PC-3 (cell line): ENCODE measurements around the gene KLF5. TPM values are rescaled to one million over a fixed set of nuclear protein-coding genes. Genes with fewer than 3 reads are reported as not detected.

Experiments used
- ATAC-seq: fragments of 200-7000 bp; cut with Tn5 transposase; 2 replicates; pipeline ENCODE4 v1.9.1; 2020; ENCODE audit warnings: mild to moderate bottlenecking, moderate library complexity
- BruUV-seq: library from RNA; stranded (reverse); fragments of 400-500 nt; replicated peaks from 2 replicates; lab custom pipeline; 2021; lab: Mats Ljungman, UMichigan
- CTCF ChIA-PET: fragments of 300-600 bp; sonication (Branson Sonifier 250); formaldehyde crosslinking; loops from one replicate; lab custom pipeline; 2022; ENCODE audit warnings: antibody characterized with exemption; lab: Charles Lee
- POLR2A ChIA-PET: fragments of 300-600 bp; sonication (Branson Sonifier 250); formaldehyde crosslinking; loops from one replicate; lab custom pipeline; 2022; ENCODE audit warnings: antibody characterized with exemption; ENCODE audit not compliant: unreplicated experiment; lab: Charles Lee
- DNase-seq: peaks from one replicate; pipeline ENCODE4 v3.0.0-alpha.2; 2015
- H2AFZ ChIP-seq: fragments of 300-600 bp; sonication (generic); 2 replicates; pipeline ENCODE4 v1.6.0; 2016; ENCODE audit warnings: antibody characterized with exemption, low read length
- H3F3A ChIP-seq: fragments of 300-600 bp; sonication (generic); one replicate; pipeline ENCODE4 v1.6.0; 2017; ENCODE audit warnings: antibody characterized with exemption, low read length, control low read depth, mild to moderate bottlenecking; ENCODE audit not compliant: unreplicated experiment
- H3K27ac ChIP-seq: fragments of 300-600 bp; sonication (generic); 2 replicates; pipeline ENCODE4 v1.5.1; 2016; ENCODE audit warnings: mild to moderate bottlenecking, low read length
- H3K27me3 ChIP-seq: fragments of 300-600 bp; sonication (generic); 2 replicates; pipeline ENCODE4 v1.6.1; 2016; ENCODE audit warnings: low read length, mixed read lengths
- H3K36me3 ChIP-seq: fragments of 300-600 bp; sonication (generic); 2 replicates; pipeline ENCODE4 v1.6.1; 2016; ENCODE audit warnings: low read depth, mixed run types, low read length, mixed read lengths
- H3K4me1 ChIP-seq: fragments of 300-600 bp; sonication (generic); 2 replicates; pipeline ENCODE4 v1.5.1; 2016; ENCODE audit warnings: low read length; ENCODE audit not compliant: insufficient read depth
- H3K4me2 ChIP-seq: fragments of 300-600 bp; sonication (generic); 2 replicates; pipeline ENCODE4 v1.6.0; 2016; ENCODE audit warnings: low read length
- H3K4me3 ChIP-seq: fragments of 300-600 bp; sonication (generic); 2 replicates; pipeline ENCODE4 v1.5.1; 2016; ENCODE audit warnings: mild to moderate bottlenecking, low read length, mixed read lengths
- H3K79me2 ChIP-seq: fragments of 300-600 bp; sonication (generic); 2 replicates; pipeline ENCODE4 v1.6.1; 2017; ENCODE audit warnings: low read length, mixed read lengths
- H3K9ac ChIP-seq: fragments of 300-600 bp; sonication (generic); 2 replicates; pipeline ENCODE4 v1.6.0; 2016; ENCODE audit warnings: mild to moderate bottlenecking, low read length
- H3K9me2 ChIP-seq: fragments of 300-600 bp; sonication (generic); replicated peaks from 2 replicates; pipeline ENCODE4 v1.6.1; 2016; ENCODE audit warnings: mixed run types, low read length, mixed read lengths
- H3K9me3 ChIP-seq: fragments of 300-600 bp; sonication (generic); 2 replicates; pipeline ENCODE4 v1.6.1; 2016; ENCODE audit warnings: low read length, mixed read lengths
- H4K20me1 ChIP-seq: fragments of 300-600 bp; sonication (generic); 2 replicates; pipeline ENCODE4 v1.6.1; 2016; ENCODE audit warnings: low read length, mixed read lengths
- EZH2 ChIP-seq: fragments of 300-600 bp; sonication (generic); IDR thresholded peaks from one replicate; pipeline ENCODE4 v1.6.1; 2017; ENCODE audit warnings: antibody characterized with exemption, mild to moderate bottlenecking, low read length; ENCODE audit not compliant: unreplicated experiment
- EZH2phosphoT487 ChIP-seq: fragments of 300-600 bp; sonication (generic); IDR thresholded peaks from 2 replicates; pipeline ENCODE4 v1.6.1; 2018; ENCODE audit warnings: mild to moderate bottlenecking, antibody characterized with exemption, low read length, borderline replicate concordance
- intact Hi-C: fragments of 100-400 bp; cut with micrococcal nuclease; formaldehyde crosslinking; loops from 2 replicates; pipeline ENCODE4 v1.9.0; 2023
- total RNA-seq: library from RNA; depleted of rRNA; stranded (reverse); fragments of >200 nt; gene quantifications from 2 replicates; pipeline ENCODE4 v1.2.3, GENCODE V29; 2014
- TF ChIP-seq, protein P1 (sequence below): fragments of 300-600 bp; sonication (generic); conservative IDR thresholded peaks from 2 replicates; pipeline ENCODE4 v1.5.1; 2017; ENCODE audit warnings: antibody characterized with exemption, low read depth, mild to moderate bottlenecking, low read length

KLF5 gene
- total RNA-seq, 1 experiment from 2014 or later = 53.7 TPM

DNA sequence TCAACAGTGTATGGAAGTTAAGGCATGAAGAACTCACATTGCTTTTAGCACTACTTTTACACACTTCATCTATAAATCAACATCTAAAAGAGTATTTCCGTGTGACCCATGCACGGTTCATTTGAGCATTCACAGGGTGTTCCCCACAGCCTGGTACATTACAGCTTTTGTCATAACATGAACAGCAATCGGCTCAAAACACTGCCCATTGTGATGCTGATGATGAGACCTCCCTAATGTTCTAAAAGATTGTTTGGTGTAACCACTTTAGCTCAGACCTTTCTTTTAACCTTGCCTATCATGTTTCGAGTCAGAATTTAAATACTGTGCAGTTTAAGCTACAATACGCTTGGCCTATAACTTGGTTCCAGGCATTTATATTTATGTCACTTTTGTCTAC, 4.1 kb upstream of the KLF5 start:
- no TSS peak for BruUV-seq
- H3F3A ChIP-seq = peaks cover 3% of the 10 kb centered on the region
- no peak overlapping the region for H3K9ac ChIP-seq
- H3K27me3 ChIP-seq = no peaks in the 10 kb centered on the region
- H3K9me3 ChIP-seq = no peaks in the 10 kb centered on the region
- H3K9me2 ChIP-seq = no peaks in the 10 kb centered on the region
- intact Hi-C loops = loop anchor here (5.0 kb wide), 2 partner anchors 92 to 368 kb away; no protein-coding TSS in a partner anchor
- ChIA-PET POLR2A (no interaction called here), CTCF (no interaction called here)
- H3K27ac ChIP-seq = no peak overlapping the region
- no peak overlapping the region for H3K4me2 ChIP-seq
- DNase-seq = no peak
- no peaks in the 10 kb centered on the region for H3K36me3 ChIP-seq
- peaks cover 28% of the 10 kb centered on the region for H3K4me1 ChIP-seq
- peaks cover 25% of the 10 kb centered on the region for H3K79me2 ChIP-seq
- no peak overlapping the region for H2AFZ ChIP-seq
- no peak for ATAC-seq
- TF ChIP-seq EZH2phosphoT487 = no peak
- TF ChIP-seq, protein P1, sequence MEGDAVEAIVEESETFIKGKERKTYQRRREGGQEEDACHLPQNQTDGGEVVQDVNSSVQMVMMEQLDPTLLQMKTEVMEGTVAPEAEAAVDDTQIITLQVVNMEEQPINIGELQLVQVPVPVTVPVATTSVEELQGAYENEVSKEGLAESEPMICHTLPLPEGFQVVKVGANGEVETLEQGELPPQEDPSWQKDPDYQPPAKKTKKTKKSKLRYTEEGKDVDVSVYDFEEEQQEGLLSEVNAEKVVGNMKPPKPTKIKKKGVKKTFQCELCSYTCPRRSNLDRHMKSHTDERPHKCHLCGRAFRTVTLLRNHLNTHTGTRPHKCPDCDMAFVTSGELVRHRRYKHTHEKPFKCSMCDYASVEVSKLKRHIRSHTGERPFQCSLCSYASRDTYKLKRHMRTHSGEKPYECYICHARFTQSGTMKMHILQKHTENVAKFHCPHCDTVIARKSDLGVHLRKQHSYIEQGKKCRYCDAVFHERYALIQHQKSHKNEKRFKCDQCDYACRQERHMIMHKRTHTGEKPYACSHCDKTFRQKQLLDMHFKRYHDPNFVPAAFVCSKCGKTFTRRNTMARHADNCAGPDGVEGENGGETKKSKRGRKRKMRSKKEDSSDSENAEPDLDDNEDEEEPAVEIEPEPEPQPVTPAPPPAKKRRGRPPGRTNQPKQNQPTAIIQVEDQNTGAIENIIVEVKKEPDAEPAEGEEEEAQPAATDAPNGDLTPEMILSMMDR = no peak
- no peak for TF ChIP-seq EZH2
- no peaks in the 10 kb centered on the region for H4K20me1 ChIP-seq
- H3K4me3 ChIP-seq = no peak overlapping the region

DNA sequence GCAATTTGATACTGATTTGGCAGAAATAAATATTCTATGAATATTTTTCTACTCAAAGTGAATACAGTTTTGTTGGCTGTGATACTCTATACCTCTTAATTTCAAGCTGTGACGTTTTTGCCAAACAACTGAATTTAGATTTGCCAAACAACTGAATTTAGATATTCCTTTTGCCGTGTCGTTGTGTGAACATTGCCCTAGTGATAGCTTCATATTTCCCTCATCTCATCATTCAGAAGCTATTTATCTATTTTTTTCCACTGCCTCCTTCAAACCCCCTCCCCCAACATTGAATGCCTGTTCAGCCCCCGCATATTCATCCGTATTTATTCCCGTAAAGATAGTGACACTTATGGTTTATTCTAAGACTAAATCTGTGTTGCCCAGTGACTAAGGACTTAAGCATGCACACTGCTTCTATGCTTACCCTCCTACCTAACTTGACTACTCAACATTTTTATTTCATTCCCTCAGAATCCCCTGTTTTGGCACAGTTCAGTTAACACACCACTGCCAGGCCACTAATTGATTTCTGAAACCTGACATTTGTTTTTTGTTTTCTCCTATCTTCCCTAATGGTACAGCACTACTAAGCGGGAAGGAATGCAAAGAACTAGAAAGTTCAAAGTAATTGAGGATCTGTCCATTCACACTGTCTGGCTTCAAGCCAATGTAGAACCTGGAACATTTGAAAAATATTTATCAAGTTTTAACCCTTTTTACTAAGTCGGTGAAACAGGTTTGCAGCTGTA, 2.8 kb upstream of the KLF5 start:
- DNase-seq (peak; percentile 89), ATAC-seq (peak; percentile 19)
- no TSS peak for BruUV-seq
- Histone ChIP-seq H3K4me1 (peaks cover 28% of the 10 kb centered on the region), H3K36me3 (peaks cover 9% of the 10 kb centered on the region), H3K9me3 (no peaks in the 10 kb centered on the region), H3F3A (peaks cover 3% of the 10 kb centered on the region), H3K9ac (peak overlapping the region; percentile 73; the same call in 1 of the 2 replicates), H3K4me2 (peak overlapping the region; percentile 89), H3K4me3 (peak overlapping the region; percentile 69), H3K27me3 (no peaks in the 10 kb centered on the region), H2AFZ (peak overlapping the region; percentile 33; the same call in 1 of the 2 replicates), H4K20me1 (peaks cover 10% of the 10 kb centered on the region), H3K27ac (peak overlapping the region; percentile 67), H3K79me2 (peaks cover 38% of the 10 kb centered on the region), H3K9me2 (no peaks in the 10 kb centered on the region)
- no peak for TF ChIP-seq EZH2
- TF ChIP-seq EZH2phosphoT487 = no peak
- CTCF ChIA-PET = no interaction called here
- POLR2A ChIA-PET = interaction anchor here (0.6 kb wide), 1 partner anchor 14 kb away, joined by 4 read pairs; no protein-coding TSS in a partner anchor
- intact Hi-C loops = loop anchor here (2.0 to 5.0 kb wide), 3 partner anchors 94 to 366 kb away; no protein-coding TSS in a partner anchor

- Histone ChIP-seq H2AFZ (no peak overlapping the region), H4K20me1 (peaks cover 16% of the 10 kb centered on the region), H3K9ac (peak overlapping the region; percentile 73), H3K27ac (peak overlapping the region; percentile 67), H3K27me3 (no peaks in the 10 kb centered on the region), H3F3A (peaks cover 3% of the 10 kb centered on the region), H3K4me2 (peak overlapping the region; percentile 89), H3K79me2 (peaks cover 43% of the 10 kb centered on the region), H3K9me3 (no peaks in the 10 kb centered on the region), H3K4me3 (peak overlapping the region; percentile 69), H3K9me2 (no peaks in the 10 kb centered on the region), H3K36me3 (peaks cover 14% of the 10 kb centered on the region), H3K4me1 (peaks cover 28% of the 10 kb centered on the region)
- ChIA-PET CTCF (no interaction called here), POLR2A (interaction anchor here (0.6 kb wide), 1 partner anchor 1056 kb away, joined by 3 read pairs; no protein-coding TSS in a partner anchor)
- intact Hi-C loops = loop anchor here (2.0 to 5.0 kb wide), 3 partner anchors 94 to 366 kb away; no protein-coding TSS in a partner anchor
- TF ChIP-seq, protein P1 = no peak
- TF ChIP-seq EZH2 = no peak
- no peak for TF ChIP-seq EZH2phosphoT487
- no TSS peak for BruUV-seq
- ATAC-seq (no peak), DNase-seq (no peak)
These were observed 2.2 kb upstream of the KLF5 start for GRCh38 chr13:73056565-73056962.
